PFSK-1 (cell line): ENCODE results near the gene ENPEP.

ENCODE experiments used
- FOXP2 ChIP-seq: optimal IDR thresholded peaks from 2 replicates; pipeline ENCODE3; 2011; ENCODE audit warnings: borderline replicate concordance, control low read depth, inconsistent platforms; ENCODE audit not compliant: insufficient read depth; ENCODE audit errors: extremely low read length, extremely low read depth
- POLR2AphosphoS5 ChIP-seq: IDR thresholded peaks from 2 replicates; pipeline ENCODE4 v1.6.1; 2012; ENCODE audit warnings: low read depth, mild to moderate bottlenecking, control low read depth, low read length, moderate library complexity
- REST ChIP-seq, 2 experiments: IDR thresholded peaks; 2 replicates each; pipeline versions ENCODE4 v1.6.1 to v1.8.0; 2011 to 2012; ENCODE audit warnings: low read depth in 2 of 2, low read length in 2 of 2, control low read depth in 1 of 2, inconsistent platforms in 1 of 2, mild to moderate bottlenecking in 1 of 2, moderate library complexity in 1 of 2; ENCODE audit not compliant: insufficient read depth in 1 of 2
- SIN3A ChIP-seq: IDR thresholded peaks from 2 replicates; pipeline ENCODE4 v1.6.1; 2012; ENCODE audit warnings: mild to moderate bottlenecking, low read length, moderate library complexity, borderline replicate concordance; ENCODE audit not compliant: insufficient read depth
- TAF1 ChIP-seq: IDR thresholded peaks from 2 replicates; pipeline ENCODE4 v1.6.1; 2012; ENCODE audit warnings: low read length, control low read depth, borderline replicate concordance; ENCODE audit not compliant: insufficient read depth

ENPEP gene

GRCh38 chr4:110527156-110527555, 51.2 kb downstream of the ENPEP start:
- TF ChIP-seq SIN3A (no peak), TAF1 (no peak), FOXP2 (no peak), REST (IDR thresholded peaks at IDR 0.05; ENCODE audit: insufficient read depth in 1 of 2, low read depth in 2 of 2, low read length in 2 of 2) (no peak), POLR2AphosphoS5 (no peak)

DNA sequence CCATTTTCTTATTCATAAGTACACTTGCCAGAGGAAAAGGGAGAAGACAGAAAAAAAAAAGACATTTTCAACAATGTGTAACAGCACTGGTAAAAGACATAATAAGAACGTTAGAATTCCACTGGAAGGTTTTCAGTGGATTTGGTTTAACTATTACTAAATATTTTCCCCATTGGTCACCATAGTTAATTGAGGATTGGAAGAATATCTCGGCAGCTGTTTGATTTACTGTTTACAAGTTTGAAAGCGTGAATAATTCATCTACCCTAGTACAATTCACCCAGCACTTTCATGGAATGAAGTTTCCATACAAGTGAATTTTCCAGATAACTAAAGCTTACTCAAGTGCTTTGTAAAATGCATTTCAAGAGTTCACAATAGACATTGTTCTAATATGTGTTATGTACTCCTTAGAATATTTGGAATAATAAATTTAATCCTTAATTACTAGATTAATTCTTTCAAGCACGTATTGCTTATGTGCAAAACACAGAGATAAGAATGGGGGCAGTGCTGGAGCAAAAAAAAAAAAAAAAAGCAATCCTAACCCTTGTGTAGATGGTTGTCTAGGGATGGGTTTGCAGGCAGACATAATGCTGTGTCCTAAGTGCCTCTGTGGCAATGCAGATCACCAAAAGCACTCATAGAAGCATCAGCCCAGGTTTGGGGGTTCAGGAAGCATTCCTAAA, 57.1 kb downstream of the ENPEP start:
- TF ChIP-seq SIN3A (no peak), REST (IDR thresholded peaks at IDR 0.05; ENCODE audit: insufficient read depth in 1 of 2, low read depth in 2 of 2, low read length in 2 of 2) (no peak), POLR2AphosphoS5 (no peak), TAF1 (no peak), FOXP2 (no peak)

- TF ChIP-seq FOXP2 (no peak), TAF1 (no peak), REST (IDR thresholded peaks at IDR 0.05; ENCODE audit: insufficient read depth in 1 of 2, low read depth in 2 of 2, low read length in 2 of 2) (no peak)
Measured at GRCh38 chr4:110533590-110533910, 57.6 kb downstream of the ENPEP start.

DNA sequence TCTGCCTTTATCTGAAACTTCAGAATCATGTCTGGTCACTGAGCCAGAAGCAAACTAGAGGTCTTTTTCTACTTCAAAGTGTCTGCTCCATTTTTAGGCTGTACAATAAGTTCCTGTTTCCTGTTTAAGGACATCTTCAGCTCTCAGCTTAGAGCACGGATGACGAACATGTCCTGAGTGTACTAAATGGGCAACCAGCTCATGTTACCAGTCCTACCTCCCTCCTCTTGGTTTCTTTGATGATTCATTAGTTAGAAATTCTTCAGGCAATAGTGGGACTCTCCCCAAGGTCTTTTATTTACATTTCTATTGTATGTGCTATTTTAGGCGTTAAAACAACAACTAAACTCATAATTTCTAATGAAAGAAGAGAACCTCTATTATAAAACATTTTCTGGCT, 58.0 kb downstream of the ENPEP start:
- TF ChIP-seq POLR2AphosphoS5 (no peak), TAF1 (no peak), FOXP2 (no peak), SIN3A (no peak), REST (IDR thresholded peaks at IDR 0.05; ENCODE audit: insufficient read depth in 1 of 2, low read depth in 2 of 2, low read length in 2 of 2) (no peak)

DNA sequence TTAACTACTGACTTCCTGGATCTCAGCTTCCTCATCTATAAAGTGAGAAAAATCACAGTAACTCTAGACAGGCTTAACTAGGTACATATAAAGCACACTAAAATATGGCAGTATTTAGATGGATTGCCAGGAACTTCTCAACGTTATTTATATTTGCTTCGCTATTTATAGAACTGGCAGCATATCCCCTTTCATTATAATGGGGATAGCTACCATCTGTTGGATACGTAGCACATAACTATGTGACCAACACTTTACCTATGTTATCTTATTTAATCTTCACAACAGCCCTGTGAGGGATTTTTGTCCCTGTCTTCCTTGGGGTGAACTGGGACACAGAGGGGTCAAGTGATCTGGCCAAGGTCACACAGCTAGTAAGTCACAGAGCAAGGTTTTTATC, 64.6 kb downstream of the ENPEP start:
- TF ChIP-seq TAF1 = peak; percentile 28; the same call in 1 of the 2 replicates
- no peak for TF ChIP-seq REST (IDR thresholded peaks at IDR 0.05; ENCODE audit: insufficient read depth in 1 of 2, low read depth in 2 of 2, low read length in 2 of 2)
- no peak for TF ChIP-seq FOXP2
- no peak for TF ChIP-seq POLR2AphosphoS5
- no peak for TF ChIP-seq SIN3A
